Measurements from ENCODE around the gene RBCK1.
"Not testable (repeated sequence)": the region's sequence is repeated elsewhere in the genome, so short reads cannot be mapped to it uniquely, and the experiment has no call there.

Gene RBCK1

GRCh38 chr20:440148-440547 lies 32.0 kb downstream of the RBCK1 start:
- H3K4me1 ChIP-seq (ENCODE audit: control insufficient read depth, insufficient read depth, low read length) = no peaks in the 10 kb centered on the region; the same call in 1 of the 2 replicates
- H3K4me3 ChIP-seq (ENCODE audit: low read length) = no peak overlapping the region
- peaks cover 4% of the 10 kb centered on the region for H3K36me3 ChIP-seq (ENCODE audit: control insufficient read depth, insufficient read depth, low read length)
- no peak for DNase-seq (ENCODE audit: low read depth, low spot score)
- no peaks in the 10 kb centered on the region for H3K9me3 ChIP-seq (ENCODE audit: control insufficient read depth, insufficient read depth, low read length)
- H3K27me3 ChIP-seq (ENCODE audit: control insufficient read depth, insufficient read depth, low read length) = no peaks in the 10 kb centered on the region
- no CpG with 5 or more reads among the region's 7 CpGs for WGBS (ENCODE audit: insufficient coverage, insufficient read length)
- H3K27ac ChIP-seq (ENCODE audit: low read length) = no peak overlapping the region

- Histone ChIP-seq H3K27me3 (ENCODE audit: control insufficient read depth, insufficient read depth, low read length) (no peaks in the 10 kb centered on the region), H3K4me1 (ENCODE audit: control insufficient read depth, insufficient read depth, low read length) (no peaks in the 10 kb centered on the region; the same call in 1 of the 2 replicates), H3K36me3 (ENCODE audit: control insufficient read depth, insufficient read depth, low read length) (peaks cover 4% of the 10 kb centered on the region), H3K9me3 (ENCODE audit: control insufficient read depth, insufficient read depth, low read length) (no peaks in the 10 kb centered on the region), H3K4me3 (ENCODE audit: low read length) (no peak overlapping the region), H3K27ac (ENCODE audit: low read length) (no peak overlapping the region)
- no CpG with 5 or more reads among the region's 13 CpGs for WGBS (ENCODE audit: insufficient coverage, insufficient read length)
- no peak for DNase-seq (ENCODE audit: low read depth, low spot score)
These were observed 32.5 kb downstream of the RBCK1 start for GRCh38 chr20:440636-441035.

GRCh38 chr20:443223-443775 lies 35.2 kb downstream of the RBCK1 start:
- WGBS (ENCODE audit: insufficient coverage, insufficient read length) = no CpG with 5 or more reads among the region's 4 CpGs

GRCh38 chr20:444117-444516 lies 36.0 kb downstream of the RBCK1 start:
- Histone ChIP-seq H3K4me3 (ENCODE audit: low read length) (no peak overlapping the region), H3K36me3 (ENCODE audit: control insufficient read depth, insufficient read depth, low read length) (peaks cover 7% of the 10 kb centered on the region), H3K4me1 (ENCODE audit: control insufficient read depth, insufficient read depth, low read length) (no peaks in the 10 kb centered on the region; the same call in 1 of the 2 replicates), H3K9me3 (ENCODE audit: control insufficient read depth, insufficient read depth, low read length) (no peaks in the 10 kb centered on the region), H3K27me3 (ENCODE audit: control insufficient read depth, insufficient read depth, low read length) (no peaks in the 10 kb centered on the region), H3K27ac (ENCODE audit: low read length) (no peak overlapping the region)
- no CpG with 5 or more reads among the region's 3 CpGs for WGBS (ENCODE audit: insufficient coverage, insufficient read length)
- no peak for DNase-seq (ENCODE audit: low read depth, low spot score)

More at GRCh38 chr20:443223-443775, 35.2 kb downstream of the RBCK1 start:
- H3K4me1 ChIP-seq (ENCODE audit: control insufficient read depth, insufficient read depth, low read length) = no peaks in the 10 kb centered on the region; the same call in 1 of the 2 replicates
- DNase-seq (ENCODE audit: low read depth, low spot score) = no peak
- H3K27me3 ChIP-seq (ENCODE audit: control insufficient read depth, insufficient read depth, low read length) = no peaks in the 10 kb centered on the region
- H3K9me3 ChIP-seq (ENCODE audit: control insufficient read depth, insufficient read depth, low read length) = no peaks in the 10 kb centered on the region
- peaks cover 7% of the 10 kb centered on the region for H3K36me3 ChIP-seq (ENCODE audit: control insufficient read depth, insufficient read depth, low read length)
- no peak overlapping the region for H3K27ac ChIP-seq (ENCODE audit: low read length)
- no peak overlapping the region for H3K4me3 ChIP-seq (ENCODE audit: low read length)

GRCh38 chr20:444862-445426 lies 36.8 kb downstream of the RBCK1 start:
- no peak overlapping the region for H3K4me3 ChIP-seq (ENCODE audit: low read length)
- H3K4me1 ChIP-seq (ENCODE audit: control insufficient read depth, insufficient read depth, low read length) = no peaks in the 10 kb centered on the region; the same call in 1 of the 2 replicates
- H3K27ac ChIP-seq (ENCODE audit: low read length) = no peak overlapping the region
- peaks cover 7% of the 10 kb centered on the region for H3K36me3 ChIP-seq (ENCODE audit: control insufficient read depth, insufficient read depth, low read length)
- no peaks in the 10 kb centered on the region for H3K27me3 ChIP-seq (ENCODE audit: control insufficient read depth, insufficient read depth, low read length)
- WGBS (ENCODE audit: insufficient coverage, insufficient read length) = no CpG with 5 or more reads among the region's 12 CpGs
- DNase-seq (ENCODE audit: low read depth, low spot score) = no peak
- no peaks in the 10 kb centered on the region for H3K9me3 ChIP-seq (ENCODE audit: control insufficient read depth, insufficient read depth, low read length)

GRCh38 chr20:445514-446336 lies 37.6 kb downstream of the RBCK1 start:
- WGBS (ENCODE audit: insufficient coverage, insufficient read length) = no CpG with 5 or more reads among the region's 5 CpGs
- H3K27ac ChIP-seq (ENCODE audit: low read length) = no peak overlapping the region
- H3K9me3 ChIP-seq (ENCODE audit: control insufficient read depth, insufficient read depth, low read length) = no peaks in the 10 kb centered on the region
- peaks cover 3% of the 10 kb centered on the region; the same call in 1 of the 2 replicates for H3K36me3 ChIP-seq (ENCODE audit: control insufficient read depth, insufficient read depth, low read length)
- H3K27me3 ChIP-seq (ENCODE audit: control insufficient read depth, insufficient read depth, low read length) = no peaks in the 10 kb centered on the region
- no peak for DNase-seq (ENCODE audit: low read depth, low spot score)
- H3K4me3 ChIP-seq (ENCODE audit: low read length) = no peak overlapping the region
- H3K4me1 ChIP-seq (ENCODE audit: control insufficient read depth, insufficient read depth, low read length) = no peaks in the 10 kb centered on the region; the same call in 1 of the 2 replicates

GRCh38 chr20:452021-452420 lies 43.9 kb downstream of the RBCK1 start:
- not testable (repeated sequence) for H3K27ac ChIP-seq (ENCODE audit: low read length); DNase-seq (ENCODE audit: low read depth, low spot score); H3K9me3 ChIP-seq (ENCODE audit: control insufficient read depth, insufficient read depth, low read length); H3K4me1 ChIP-seq (ENCODE audit: control insufficient read depth, insufficient read depth, low read length); H3K36me3 ChIP-seq (ENCODE audit: control insufficient read depth, insufficient read depth, low read length); H3K27me3 ChIP-seq (ENCODE audit: control insufficient read depth, insufficient read depth, low read length); H3K4me3 ChIP-seq (ENCODE audit: low read length)
- no CpG with 5 or more reads among the region's 11 CpGs for WGBS (ENCODE audit: insufficient coverage, insufficient read length)

GRCh38 chr20:454951-455350 lies 46.9 kb downstream of the RBCK1 start:
- no peak overlapping the region for H3K27ac ChIP-seq (ENCODE audit: low read length)
- H3K9me3 ChIP-seq (ENCODE audit: control insufficient read depth, insufficient read depth, low read length) = no peaks in the 10 kb centered on the region
- H3K36me3 ChIP-seq (ENCODE audit: control insufficient read depth, insufficient read depth, low read length) = no peaks in the 10 kb centered on the region
- H3K4me1 ChIP-seq (ENCODE audit: control insufficient read depth, insufficient read depth, low read length) = no peaks in the 10 kb centered on the region
- no peak for DNase-seq (ENCODE audit: low read depth, low spot score)
- WGBS (ENCODE audit: insufficient coverage, insufficient read length) = no CpG with 5 or more reads among the region's 3 CpGs
- H3K27me3 ChIP-seq (ENCODE audit: control insufficient read depth, insufficient read depth, low read length) = no peaks in the 10 kb centered on the region
- no peak overlapping the region for H3K4me3 ChIP-seq (ENCODE audit: low read length)

GRCh38 chr20:458776-459175 lies 50.7 kb downstream of the RBCK1 start:
- Histone ChIP-seq H3K4me3 (ENCODE audit: low read length) (no peak overlapping the region), H3K4me1 (ENCODE audit: control insufficient read depth, insufficient read depth, low read length) (0 out of 2 replicates have a peak, but pooled peaks cover 1% of the 10 kb centered on the region), H3K27me3 (ENCODE audit: control insufficient read depth, insufficient read depth, low read length) (no peaks in the 10 kb centered on the region), H3K9me3 (ENCODE audit: control insufficient read depth, insufficient read depth, low read length) (no peaks in the 10 kb centered on the region), H3K27ac (ENCODE audit: low read length) (no peak overlapping the region), H3K36me3 (ENCODE audit: control insufficient read depth, insufficient read depth, low read length) (no peaks in the 10 kb centered on the region)
- DNase-seq (ENCODE audit: low read depth, low spot score) = no peak
- WGBS (ENCODE audit: insufficient coverage, insufficient read length) = no CpG with 5 or more reads among the region's 6 CpGs

- no peak for DNase-seq (ENCODE audit: low read depth, low spot score)
- H3K27me3 ChIP-seq (ENCODE audit: control insufficient read depth, insufficient read depth, low read length) = no peaks in the 10 kb centered on the region
- H3K36me3 ChIP-seq (ENCODE audit: control insufficient read depth, insufficient read depth, low read length) = no peaks in the 10 kb centered on the region
- H3K27ac ChIP-seq (ENCODE audit: low read length) = no peak overlapping the region
- H3K4me3 ChIP-seq (ENCODE audit: low read length) = no peak overlapping the region
- H3K9me3 ChIP-seq (ENCODE audit: control insufficient read depth, insufficient read depth, low read length) = no peaks in the 10 kb centered on the region
- H3K4me1 ChIP-seq (ENCODE audit: control insufficient read depth, insufficient read depth, low read length) = 0 out of 2 replicates have a peak, but pooled peaks cover 1% of the 10 kb centered on the region
- no CpG with 5 or more reads among the region's 3 CpGs for WGBS (ENCODE audit: insufficient coverage, insufficient read length)
These were observed 52.1 kb downstream of the RBCK1 start for GRCh38 chr20:460180-460579.

All from iPS DF 6.9 (cell line).